Measurements from ENCODE around the gene UBR7. TPM values are rescaled to one million over a fixed set of nuclear protein-coding genes. Genes with fewer than 3 reads are reported as not detected.
"Not testable (repeated sequence)": the region's sequence is repeated elsewhere in the genome, so short reads cannot be mapped to it uniquely, and the experiment has no call there.

The UBR7 gene
- total RNA-seq, 1 donor from 2014 or later = 19.5 TPM

DNA sequence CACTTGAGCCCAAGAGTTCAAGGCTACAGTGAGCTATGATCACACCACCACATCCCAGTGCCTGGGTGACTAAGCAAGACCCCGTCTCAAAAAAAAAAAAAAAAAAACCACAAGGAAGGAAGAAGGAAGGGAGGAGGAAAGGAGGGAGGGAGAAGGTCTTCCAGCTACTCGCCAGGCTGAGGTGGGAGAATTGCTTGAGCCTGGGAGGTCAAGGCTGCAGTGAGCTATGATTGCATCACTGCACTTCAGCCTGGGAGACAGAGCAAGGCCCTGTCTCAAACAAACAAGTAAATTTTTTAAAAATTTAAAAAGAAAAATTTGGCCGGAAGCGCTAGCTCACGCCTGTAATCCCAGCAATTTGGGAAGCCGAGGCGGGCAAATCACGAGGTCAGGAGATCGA is 38.4 kb upstream of the UBR7 start:
- POLR2A ChIA-PET = interaction anchor here (0.7 kb wide), 1 partner anchor 11 kb away, joined by 7 read pairs; no protein-coding TSS in a partner anchor
- intact Hi-C loops (cut with micrococcal nuclease); H3K4me3 Mint-ChIP-seq; H3K36me3 Mint-ChIP-seq (ENCODE audit: low read depth); H3K27ac Mint-ChIP-seq; DNase-seq; H3K4me1 Mint-ChIP-seq; ATAC-seq (ENCODE audit: low read depth); H3K9me3 Mint-ChIP-seq; H3K27me3 Mint-ChIP-seq; CTCF ChIA-PET: not testable (repeated sequence)

DNA sequence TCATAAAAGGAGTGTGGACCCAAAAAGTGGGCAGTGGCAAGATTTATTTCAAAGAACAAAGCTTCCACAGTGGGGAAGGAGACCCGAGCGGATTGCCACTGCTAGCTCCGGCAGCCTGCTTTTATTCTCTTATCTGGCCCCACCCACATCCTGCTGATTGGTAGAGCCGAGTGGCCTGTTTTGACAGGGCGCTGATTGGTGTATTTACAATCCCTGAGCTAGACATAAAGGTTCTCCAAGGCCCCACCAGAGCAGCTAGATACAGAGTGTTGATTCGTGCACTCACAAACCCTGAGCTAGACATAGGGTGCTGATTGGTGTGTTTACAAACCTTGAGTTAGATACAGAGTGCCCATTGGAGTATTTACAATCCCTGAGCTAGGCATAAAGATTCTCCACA is 37.4 kb upstream of the UBR7 start:
- CTCF ChIA-PET; intact Hi-C loops (cut with micrococcal nuclease); H3K4me1 Mint-ChIP-seq; H3K9me3 Mint-ChIP-seq; H3K4me3 Mint-ChIP-seq; ATAC-seq (ENCODE audit: low read depth); POLR2A ChIA-PET; H3K27me3 Mint-ChIP-seq; H3K27ac Mint-ChIP-seq; H3K36me3 Mint-ChIP-seq (ENCODE audit: low read depth); DNase-seq: not testable (repeated sequence)

DNA sequence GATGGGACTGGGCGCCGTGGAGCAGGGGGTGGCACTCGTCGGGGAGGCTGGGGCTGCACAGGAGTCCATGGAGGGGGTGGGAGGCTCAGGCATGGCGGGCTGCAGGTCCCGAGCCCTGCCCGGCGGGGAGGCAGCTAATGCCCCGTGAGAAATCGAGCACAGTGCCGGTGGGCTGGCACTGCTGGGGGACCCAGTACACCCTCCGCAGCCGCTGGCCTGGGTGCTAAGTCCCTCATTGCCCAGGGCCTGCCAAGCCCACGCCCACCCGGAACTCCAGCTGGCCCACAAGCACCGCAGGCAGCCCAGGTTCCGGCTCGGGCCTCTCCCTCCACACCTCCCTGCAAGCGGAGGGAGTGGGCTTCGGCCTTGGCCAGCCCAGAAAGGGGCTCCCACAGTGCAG is 36.9 kb upstream of the UBR7 start:
- H3K9me3 Mint-ChIP-seq; intact Hi-C loops (cut with micrococcal nuclease); H3K27ac Mint-ChIP-seq; H3K4me1 Mint-ChIP-seq; ATAC-seq (ENCODE audit: low read depth); CTCF ChIA-PET; H3K27me3 Mint-ChIP-seq; DNase-seq; POLR2A ChIA-PET; H3K36me3 Mint-ChIP-seq (ENCODE audit: low read depth); H3K4me3 Mint-ChIP-seq: not testable (repeated sequence)

DNA sequence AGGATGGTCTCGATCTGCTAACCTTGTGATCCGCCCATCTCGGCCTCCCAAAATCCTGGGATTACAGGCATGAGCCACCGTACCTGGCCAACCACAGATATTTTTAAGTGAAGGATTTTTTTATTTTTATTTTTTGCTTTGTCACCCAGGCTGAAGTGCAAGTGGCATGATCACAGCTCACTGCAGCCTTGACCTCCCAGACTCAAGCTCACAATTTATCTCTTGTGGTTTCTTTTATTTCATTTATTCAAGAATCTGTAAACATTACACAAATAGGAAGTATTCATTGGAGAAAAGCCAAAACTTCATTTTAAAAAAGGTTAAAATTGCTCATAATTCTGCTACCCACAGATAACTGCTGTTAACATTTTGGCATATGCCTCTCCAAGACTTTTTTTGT is 35.7 kb upstream of the UBR7 start:
- TF ChIP-seq, protein P1, sequence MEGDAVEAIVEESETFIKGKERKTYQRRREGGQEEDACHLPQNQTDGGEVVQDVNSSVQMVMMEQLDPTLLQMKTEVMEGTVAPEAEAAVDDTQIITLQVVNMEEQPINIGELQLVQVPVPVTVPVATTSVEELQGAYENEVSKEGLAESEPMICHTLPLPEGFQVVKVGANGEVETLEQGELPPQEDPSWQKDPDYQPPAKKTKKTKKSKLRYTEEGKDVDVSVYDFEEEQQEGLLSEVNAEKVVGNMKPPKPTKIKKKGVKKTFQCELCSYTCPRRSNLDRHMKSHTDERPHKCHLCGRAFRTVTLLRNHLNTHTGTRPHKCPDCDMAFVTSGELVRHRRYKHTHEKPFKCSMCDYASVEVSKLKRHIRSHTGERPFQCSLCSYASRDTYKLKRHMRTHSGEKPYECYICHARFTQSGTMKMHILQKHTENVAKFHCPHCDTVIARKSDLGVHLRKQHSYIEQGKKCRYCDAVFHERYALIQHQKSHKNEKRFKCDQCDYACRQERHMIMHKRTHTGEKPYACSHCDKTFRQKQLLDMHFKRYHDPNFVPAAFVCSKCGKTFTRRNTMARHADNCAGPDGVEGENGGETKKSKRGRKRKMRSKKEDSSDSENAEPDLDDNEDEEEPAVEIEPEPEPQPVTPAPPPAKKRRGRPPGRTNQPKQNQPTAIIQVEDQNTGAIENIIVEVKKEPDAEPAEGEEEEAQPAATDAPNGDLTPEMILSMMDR (IDR thresholded peaks at IDR 0.05) = no peak
- H3K9me3 Mint-ChIP-seq = no peaks in the 10 kb centered on the region
- H3K27ac Mint-ChIP-seq = no peak overlapping the region
- H3K27me3 Mint-ChIP-seq = peaks cover 5% of the 10 kb centered on the region
- no peak for DNase-seq
- H3K4me1 Mint-ChIP-seq = no peaks in the 10 kb centered on the region
- ChIA-PET CTCF (no interaction called here), POLR2A (no interaction called here)
- no peaks in the 10 kb centered on the region for H3K36me3 Mint-ChIP-seq (ENCODE audit: low read depth)
- intact Hi-C loops (cut with micrococcal nuclease) = no loop called here
- ATAC-seq (ENCODE audit: low read depth) = no peak
- no peak overlapping the region for H3K4me3 Mint-ChIP-seq

DNA sequence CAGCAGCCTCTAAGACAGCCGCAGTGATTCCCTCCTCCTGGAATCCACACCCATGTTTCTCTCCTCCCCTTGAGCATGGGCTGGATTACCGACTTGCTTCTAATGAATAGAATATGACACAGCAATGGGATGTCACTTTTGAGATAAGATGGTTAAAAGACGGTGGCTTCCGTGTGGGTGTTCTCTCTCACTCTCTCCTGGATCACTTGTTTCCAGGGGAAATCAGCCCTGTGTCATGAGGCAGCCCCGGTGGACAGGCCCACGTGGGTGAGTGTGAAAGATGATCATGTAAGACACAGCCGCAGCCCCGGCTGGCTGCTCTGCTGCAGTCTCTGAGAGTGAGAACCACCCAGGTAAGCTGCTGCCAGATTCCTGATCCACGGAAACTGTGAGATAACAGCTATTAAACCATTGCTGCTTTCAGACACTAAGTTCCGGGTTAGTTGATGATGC is 33.1 kb upstream of the UBR7 start:
- CTCF ChIA-PET = no interaction called here
- H3K27ac Mint-ChIP-seq = no peak overlapping the region
- DNase-seq = no peak

DNA sequence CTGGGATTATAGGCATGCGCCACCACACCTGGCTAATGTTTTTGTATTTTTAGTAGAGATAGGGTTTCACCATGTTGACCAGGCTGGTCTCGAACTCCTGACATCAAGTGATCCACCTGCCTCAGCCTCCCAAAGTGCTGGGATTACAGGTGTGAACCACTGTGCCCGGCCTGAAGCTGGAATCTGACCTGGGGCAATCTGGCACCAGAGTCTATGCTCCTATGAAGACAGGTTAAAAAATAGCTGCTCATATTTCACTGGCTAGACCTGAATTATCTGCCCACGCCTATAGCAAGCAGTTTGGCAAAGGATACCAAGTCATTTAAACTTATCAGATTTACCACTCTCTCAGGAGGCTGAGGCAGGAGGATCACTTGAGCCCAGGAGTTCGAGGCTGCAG is 32.3 kb upstream of the UBR7 start:
- H3K27ac Mint-ChIP-seq; ATAC-seq (ENCODE audit: low read depth); POLR2A ChIA-PET; DNase-seq; H3K9me3 Mint-ChIP-seq; H3K36me3 Mint-ChIP-seq (ENCODE audit: low read depth); H3K4me1 Mint-ChIP-seq; H3K4me3 Mint-ChIP-seq; intact Hi-C loops (cut with micrococcal nuclease); H3K27me3 Mint-ChIP-seq; CTCF ChIA-PET: not testable (repeated sequence)

More for the DNA sequence above, 33.1 kb upstream of the UBR7 start:
- no peak overlapping the region for H3K4me3 Mint-ChIP-seq
- TF ChIP-seq, protein P1 (IDR thresholded peaks at IDR 0.05) = no peak
- ATAC-seq (ENCODE audit: low read depth) = no peak
- peaks cover 5% of the 10 kb centered on the region for H3K27me3 Mint-ChIP-seq
- H3K4me1 Mint-ChIP-seq = no peaks in the 10 kb centered on the region
- no peaks in the 10 kb centered on the region for H3K36me3 Mint-ChIP-seq (ENCODE audit: low read depth)
- H3K9me3 Mint-ChIP-seq = no peaks in the 10 kb centered on the region
- POLR2A ChIA-PET = no interaction called here
- intact Hi-C loops (cut with micrococcal nuclease) = no loop called here

DNA sequence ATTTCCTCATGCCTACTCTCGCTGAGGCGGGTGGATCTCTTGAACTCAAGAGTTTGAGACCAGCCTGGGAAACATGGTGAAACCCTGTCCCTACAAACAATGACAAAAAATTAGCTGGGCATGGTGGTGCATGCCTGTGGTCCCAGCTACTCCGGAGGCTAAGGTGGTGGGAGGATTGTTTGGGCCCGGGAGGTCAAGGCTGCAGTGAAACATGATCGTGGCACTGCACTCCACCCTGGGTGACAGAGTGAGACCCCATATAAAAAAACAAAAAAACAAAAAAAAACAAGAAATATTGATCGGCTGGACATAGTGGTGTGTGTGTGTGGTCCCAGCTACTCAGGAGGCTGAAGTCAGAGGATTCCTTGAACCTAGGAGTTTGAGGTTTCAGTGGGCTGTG is 31.6 kb upstream of the UBR7 start:
- no peak overlapping the region for H3K27ac Mint-ChIP-seq
- ATAC-seq (ENCODE audit: low read depth) = no peak
- no peaks in the 10 kb centered on the region for H3K9me3 Mint-ChIP-seq
- DNase-seq = no peak
- H3K4me1 Mint-ChIP-seq = no peaks in the 10 kb centered on the region
- peaks cover 5% of the 10 kb centered on the region for H3K27me3 Mint-ChIP-seq
- POLR2A ChIA-PET = interaction anchor here (1.3 kb wide), 1 partner anchor 9 kb away, joined by 3 read pairs; the partner anchor contains the start of genes LYSET and MOAP1
- no peaks in the 10 kb centered on the region for H3K36me3 Mint-ChIP-seq (ENCODE audit: low read depth)
- intact Hi-C loops (cut with micrococcal nuclease) = no loop called here
- CTCF ChIA-PET = interaction anchor here (1.0 kb wide), 1 partner anchor 224 kb away, joined by 3 read pairs; no protein-coding TSS in a partner anchor
- H3K4me3 Mint-ChIP-seq = no peak overlapping the region
- TF ChIP-seq, protein P1 (IDR thresholded peaks at IDR 0.05) = no peak

Data from activated B cell treated with CpG ODN at 0.5 μM for 24 hours (primary cell).